Prostate gland (tissue), 2 donors: ENCODE data around the gene FAM174C. TPM values are rescaled to one million over a fixed set of nuclear protein-coding genes. Genes with fewer than 3 reads are reported as not detected.

Experiments used
- DNase-seq: peaks from one replicate; pipeline ENCODE4 v3.0.0-alpha.2; 2019; ENCODE audit warnings: low spot score
- H3K27ac ChIP-seq, 2 donors: fragments of 200-600 bp; sonication (generic); 2 replicates each; pipeline ENCODE4 v1.5.1; 2017 to 2019
- H3K27me3 ChIP-seq: fragments of 200-600 bp; sonication (generic); replicated peaks from 2 replicates; pipeline ENCODE4 v1.5.1; 2019; ENCODE audit not compliant: insufficient read depth
- H3K36me3 ChIP-seq, 2 donors: fragments of 200-600 bp; sonication (generic); 1 replicate in 1 of 2; 2 replicates in 1 of 2; pipeline versions ENCODE4 v1.5.1 to v1.8.1; 2017 to 2019
- H3K4me1 ChIP-seq: fragments of 200-600 bp; sonication (generic); replicated peaks from 2 replicates; pipeline ENCODE4 v1.5.1; 2019
- H3K4me3 ChIP-seq, 2 donors: fragments of 200-600 bp; sonication (generic); 2 replicates each; pipeline ENCODE4 v1.5.1; 2017 to 2019
- H3K9me3 ChIP-seq: fragments of 200-600 bp; sonication (generic); 2 replicates; pipeline ENCODE4 v1.5.1; 2017
- POLR2A ChIP-seq: fragments of 450-650 bp; IDR thresholded peaks from one replicate; pipeline ENCODE4 v1.6.1; 2016; ENCODE audit warnings: antibody characterized with exemption, mild to moderate bottlenecking
- POLR2AphosphoS5 ChIP-seq: sonication (generic); formaldehyde crosslinking; IDR thresholded peaks from one replicate; pipeline ENCODE4 v1.6.1; 2017; ENCODE audit warnings: antibody characterized with exemption
- WGBS: methylation state at CpG from one replicate; pipeline ENCODE4 v1.1.5; 2018; 5-methylcytosine and 5-hydroxymethylcytosine counted together
- intact Hi-C: fragments of 100-400 bp; cut with DNase I; formaldehyde crosslinking; loops from one replicate; pipeline ENCODE4 v1.14.2; 2022
- total RNA-seq, 2 donors: library from RNA; depleted of rRNA; stranded (reverse); fragments of >200 nt; gene quantifications; one replicate each; pipeline ENCODE4 v1.1.0, GENCODE V29; 2016
- TF ChIP-seq, protein P1 (sequence below), 4 experiments: fragments of 200-600 bp in 2 of 4; fragments of 450-650 bp in 2 of 4; sonication (generic) in 2 of 4; IDR thresholded peaks; 1 replicate in 3 of 4; 2 replicates in 1 of 4; pipeline ENCODE4 v1.5.1; 2016 to 2019; ENCODE audit warnings: antibody characterized with exemption in 4 of 4, mild to moderate bottlenecking in 2 of 4, moderate library complexity in 2 of 4

The FAM174C gene
- total RNA-seq, 2 donors from 2014 or later = 95.1 to 98.7 TPM

DNA sequence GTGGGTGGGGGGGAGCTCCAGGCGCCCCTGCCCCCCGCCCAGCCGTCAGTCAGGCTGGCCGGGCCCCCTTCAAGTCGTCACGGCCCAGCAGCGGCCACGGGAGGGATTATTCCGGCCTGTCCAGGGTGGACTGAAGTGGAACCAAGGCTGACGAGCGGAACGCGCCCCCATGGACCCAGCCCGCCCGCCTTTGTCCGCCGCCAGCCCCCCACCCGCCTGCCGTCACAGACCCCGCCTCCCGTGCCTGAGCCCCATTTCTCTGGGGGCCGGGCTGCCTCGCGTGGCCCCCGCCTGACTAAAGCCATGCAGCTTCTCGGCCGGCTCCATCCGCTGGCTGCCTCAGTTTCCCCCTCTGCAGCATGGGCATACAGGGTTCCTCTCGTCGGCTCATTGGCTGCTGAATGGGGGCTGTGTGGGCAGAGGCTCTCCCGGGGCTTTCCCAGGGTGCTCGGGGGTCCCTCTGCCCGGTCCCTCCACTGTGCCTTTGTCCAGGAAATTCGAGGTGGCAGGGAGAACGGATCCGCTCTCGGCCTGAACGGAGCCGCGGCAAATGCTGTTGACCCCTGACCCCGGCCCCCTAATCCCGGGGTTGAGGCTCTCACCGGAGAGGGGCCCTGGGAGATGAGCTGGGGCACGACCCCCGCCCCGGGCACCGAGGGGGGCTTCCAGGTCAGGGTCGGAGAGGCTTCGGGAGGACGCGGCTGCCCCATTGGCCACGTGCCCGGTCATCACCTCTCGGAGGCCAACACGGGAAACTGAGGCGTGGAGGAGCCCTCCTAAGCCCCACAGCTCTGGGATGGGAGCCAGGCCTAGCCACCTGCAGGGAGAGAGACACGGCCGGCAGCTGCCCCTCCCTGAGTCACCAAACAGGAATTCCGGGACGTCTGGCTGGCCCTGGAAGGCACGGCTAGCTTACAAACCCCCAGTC is 37.7 kb downstream of the FAM174C start:
- peaks cover 5% of the 10 kb centered on the region for H3K4me1 ChIP-seq
- H3K27ac ChIP-seq = no peak overlapping the region
- WGBS = 64% methylated on average over 60 of the region's 61 CpGs
- H3K9me3 ChIP-seq = no peaks in the 10 kb centered on the region
- TF ChIP-seq, protein P1, sequence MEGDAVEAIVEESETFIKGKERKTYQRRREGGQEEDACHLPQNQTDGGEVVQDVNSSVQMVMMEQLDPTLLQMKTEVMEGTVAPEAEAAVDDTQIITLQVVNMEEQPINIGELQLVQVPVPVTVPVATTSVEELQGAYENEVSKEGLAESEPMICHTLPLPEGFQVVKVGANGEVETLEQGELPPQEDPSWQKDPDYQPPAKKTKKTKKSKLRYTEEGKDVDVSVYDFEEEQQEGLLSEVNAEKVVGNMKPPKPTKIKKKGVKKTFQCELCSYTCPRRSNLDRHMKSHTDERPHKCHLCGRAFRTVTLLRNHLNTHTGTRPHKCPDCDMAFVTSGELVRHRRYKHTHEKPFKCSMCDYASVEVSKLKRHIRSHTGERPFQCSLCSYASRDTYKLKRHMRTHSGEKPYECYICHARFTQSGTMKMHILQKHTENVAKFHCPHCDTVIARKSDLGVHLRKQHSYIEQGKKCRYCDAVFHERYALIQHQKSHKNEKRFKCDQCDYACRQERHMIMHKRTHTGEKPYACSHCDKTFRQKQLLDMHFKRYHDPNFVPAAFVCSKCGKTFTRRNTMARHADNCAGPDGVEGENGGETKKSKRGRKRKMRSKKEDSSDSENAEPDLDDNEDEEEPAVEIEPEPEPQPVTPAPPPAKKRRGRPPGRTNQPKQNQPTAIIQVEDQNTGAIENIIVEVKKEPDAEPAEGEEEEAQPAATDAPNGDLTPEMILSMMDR (IDR thresholded peaks at IDR 0.05) = no peak
- TF ChIP-seq POLR2A = no peak
- TF ChIP-seq POLR2AphosphoS5 = no peak
- no peak for DNase-seq
- H3K27me3 ChIP-seq = no peaks in the 10 kb centered on the region
- intact Hi-C loops = loop anchor here (10.0 kb wide), 1 partner anchor 92 kb away; the partner anchor contains the start of genes DAZAP1 and GAMT
- no peak overlapping the region for H3K4me3 ChIP-seq
- H3K36me3 ChIP-seq = no peaks in the 10 kb centered on the region

DNA sequence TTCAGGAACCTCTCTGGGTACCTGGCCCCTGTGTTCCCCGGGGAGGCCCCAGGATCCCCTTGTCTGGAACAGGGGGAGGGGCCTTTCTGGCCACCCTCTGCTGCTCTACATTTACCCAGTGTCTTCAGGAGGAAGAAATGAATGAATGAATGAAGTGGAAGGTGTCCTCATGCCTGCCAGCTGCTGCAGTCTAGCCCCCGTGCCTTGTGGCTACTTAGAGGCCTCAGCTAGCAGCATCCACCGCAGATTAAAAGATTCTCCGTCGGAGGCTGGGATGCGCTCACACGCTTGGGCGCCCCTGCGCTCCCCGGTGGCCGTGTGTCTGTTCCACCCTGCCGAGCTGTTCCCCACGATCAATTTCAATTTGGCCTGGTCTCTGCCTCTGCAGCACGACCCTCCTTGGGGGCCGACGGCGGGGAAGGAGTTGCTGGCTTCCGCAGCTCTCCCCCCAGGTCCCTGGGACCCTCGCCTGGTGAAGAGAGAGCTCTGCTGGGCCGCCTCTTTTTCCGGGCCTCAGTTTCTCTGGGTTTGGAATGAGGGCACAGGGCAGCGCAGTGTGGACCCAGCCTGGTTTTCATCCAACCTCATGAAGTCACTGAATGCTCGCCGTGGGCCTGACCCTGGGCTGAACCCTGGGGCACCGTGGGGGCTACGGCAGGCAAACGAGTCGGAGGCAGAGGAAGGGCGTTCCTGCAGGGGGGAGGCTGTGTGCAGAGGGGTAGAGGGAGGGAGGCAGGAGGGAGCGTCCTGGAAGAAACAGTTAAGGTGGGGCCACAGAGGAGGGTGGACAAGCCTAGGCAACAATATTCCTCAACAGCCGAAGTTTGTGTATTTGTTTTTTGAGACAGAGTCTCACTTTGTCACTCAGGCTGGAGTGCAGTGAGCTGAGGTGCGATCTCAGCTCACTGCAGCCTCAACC is 38.6 kb downstream of the FAM174C start:
- Histone ChIP-seq H3K27me3 (no peaks in the 10 kb centered on the region), H3K4me3 (no peak overlapping the region), H3K9me3 (no peaks in the 10 kb centered on the region), H3K36me3 (no peaks in the 10 kb centered on the region), H3K4me1 (peaks cover 5% of the 10 kb centered on the region), H3K27ac (no peak overlapping the region)
- 58% methylated on average over 32 of the region's 32 CpGs for WGBS
- intact Hi-C loops = loop anchor here (10.0 kb wide), 1 partner anchor 91 kb away; the partner anchor contains the start of genes DAZAP1 and GAMT
- TF ChIP-seq POLR2A (no peak), POLR2AphosphoS5 (no peak)
- TF ChIP-seq, protein P1 (IDR thresholded peaks at IDR 0.05) = no peak
- no peak for DNase-seq

DNA sequence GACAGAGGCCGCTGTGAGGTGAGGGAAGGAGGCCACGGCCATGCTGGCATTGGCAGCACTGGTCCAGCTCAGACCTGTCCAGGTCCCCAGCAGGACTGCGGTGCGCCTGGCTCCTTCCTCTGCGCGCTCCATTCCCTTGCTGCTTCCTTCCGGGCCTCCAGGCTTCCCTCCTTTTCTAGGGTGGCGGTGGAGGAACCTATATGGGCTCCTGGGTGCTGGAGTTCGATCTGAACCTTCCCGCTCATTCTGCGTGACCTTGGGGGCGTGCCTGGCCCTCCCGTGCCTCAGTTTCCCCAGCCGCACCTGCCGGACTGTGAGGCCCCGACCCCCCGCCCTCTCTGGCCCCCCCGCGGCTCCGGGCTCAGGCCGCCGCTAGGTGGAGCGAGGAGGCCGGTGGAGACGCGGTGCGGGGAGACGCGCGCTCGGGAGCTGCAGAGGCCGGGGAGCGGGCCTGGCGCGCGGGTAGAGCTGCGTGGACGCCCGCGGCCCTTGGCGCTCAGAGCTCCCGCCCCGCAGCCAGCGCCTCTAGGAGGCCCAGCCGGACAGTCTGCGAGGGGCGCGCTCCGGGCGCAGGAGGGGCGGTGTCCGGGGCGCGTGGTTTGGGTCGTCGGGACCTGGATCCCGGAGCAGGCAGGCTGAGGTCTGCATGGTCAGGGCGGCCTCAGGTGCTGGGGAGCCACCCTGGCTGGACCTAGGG is 40.3 kb downstream of the FAM174C start:
- TF ChIP-seq, protein P1 (IDR thresholded peaks at IDR 0.05) = peak; percentile 43 to 74 (median 64)
- TF ChIP-seq POLR2AphosphoS5 = peak; percentile 32
- TF ChIP-seq POLR2A = no peak
- WGBS = 13% methylated on average over 35 of the region's 58 CpGs
- peak; percentile 44 for DNase-seq
- Histone ChIP-seq H3K4me1 (peaks cover 5% of the 10 kb centered on the region), H3K4me3 (peak overlapping the region; percentile 3 to 15), H3K9me3 (no peaks in the 10 kb centered on the region), H3K36me3 (no peaks in the 10 kb centered on the region), H3K27ac (no peak overlapping the region), H3K27me3 (no peaks in the 10 kb centered on the region)
- intact Hi-C loops = loop anchor here (10.0 kb wide), 1 partner anchor 89 kb away; the partner anchor contains the start of genes DAZAP1 and GAMT

DNA sequence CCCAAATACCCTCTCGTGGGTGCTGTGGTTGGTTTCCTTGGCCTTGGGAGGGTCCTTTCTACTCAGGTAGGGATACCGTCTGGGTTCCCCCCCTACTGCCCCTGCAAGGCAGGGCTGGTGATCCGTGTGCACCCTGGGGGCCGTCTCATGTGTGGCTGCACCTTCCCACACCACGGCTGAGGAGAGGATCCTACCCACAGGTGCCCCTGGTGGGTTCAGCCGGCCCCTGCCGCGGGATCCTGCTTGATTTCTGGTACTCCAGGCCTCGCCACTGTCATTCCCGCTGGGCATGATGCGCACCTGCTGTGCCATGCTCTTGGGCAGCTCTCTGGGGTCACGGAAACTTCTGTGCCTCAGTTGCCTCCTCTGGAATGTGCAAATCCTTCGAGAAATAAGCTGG is 41.1 kb downstream of the FAM174C start:
- TF ChIP-seq, protein P1 (IDR thresholded peaks at IDR 0.05) = no peak
- no peak for DNase-seq
- intact Hi-C loops = loop anchor here (10.0 kb wide), 1 partner anchor 88 kb away; the partner anchor contains the start of genes DAZAP1 and GAMT
- H3K4me1 ChIP-seq = peaks cover 5% of the 10 kb centered on the region
- 84% methylated on average over 13 of the region's 13 CpGs for WGBS
- H3K4me3 ChIP-seq = no peak overlapping the region
- H3K27me3 ChIP-seq = no peaks in the 10 kb centered on the region
- H3K27ac ChIP-seq = no peak overlapping the region
- no peaks in the 10 kb centered on the region for H3K36me3 ChIP-seq
- no peaks in the 10 kb centered on the region for H3K9me3 ChIP-seq
